SK-N-SH (cell line): Measurements from ENCODE around the gene MRPL44. TPM values are rescaled to one million over a fixed set of nuclear protein-coding genes. Genes with fewer than 3 reads are reported as not detected.

Source experiments
- CTCF ChIA-PET: fragments of 300-600, 350-600 bp; formaldehyde crosslinking; extraction: SDS; loops from one replicate; lab custom pipeline; 2021; lab: Yijun Ruan, JAX
- POLR2A ChIA-PET: fragments of 350-600 bp; sonication (Branson Sonifier 250); formaldehyde crosslinking; extraction: SDS; loops from one replicate; lab custom pipeline; 2020; ENCODE audit warnings: antibody characterized with exemption, inconsistent platforms; lab: Yijun Ruan, JAX
- DNase-seq: peaks from one replicate; pipeline ENCODE4 v3.0.0; 2012
- H2AFZ ChIP-seq: fragments of 200-600 bp; sonication (generic); 2 replicates; pipeline ENCODE4 v1.8.1; 2016; ENCODE audit warnings: antibody characterized with exemption, mild to moderate bottlenecking, low read depth
- H3F3A ChIP-seq: fragments of 200-600 bp; sonication (generic); replicated peaks from 2 replicates; pipeline ENCODE3; 2016; ENCODE audit warnings: antibody characterized with exemption, mild to moderate bottlenecking; ENCODE audit not compliant: insufficient read depth
- H3K27ac ChIP-seq, 2 experiments: fragments of 200-500 bp in 1 of 2; fragments of 200-600 bp in 1 of 2; sonication (Bioruptor generic) in 1 of 2; sonication (generic), shearing (Covaris generic) in 1 of 2; 2 replicates each; pipeline versions ENCODE4 v1.5.1 to v1.6.1; 2014 to 2016; ENCODE audit warnings: low read depth in 2 of 2, inconsistent platforms in 1 of 2, low read length in 1 of 2, mild to moderate bottlenecking in 1 of 2, mixed read lengths in 1 of 2
- H3K27me3 ChIP-seq: fragments of 200-600 bp; sonication (generic), shearing (Covaris generic); 2 replicates; pipeline ENCODE4 v1.6.1; 2016; ENCODE audit warnings: mixed run types; ENCODE audit not compliant: insufficient read depth
- H3K36me3 ChIP-seq, 2 experiments: fragments of 200-500 bp in 1 of 2; fragments of 200-600 bp in 1 of 2; sonication (Bioruptor generic) in 1 of 2; sonication (generic) in 1 of 2; replicated peaks in 1 of 2; 2 replicates each; pipeline versions ENCODE3 to v1.5.1; 2014 to 2016; ENCODE audit warnings: low read length in 1 of 2, mild to moderate bottlenecking in 1 of 2; ENCODE audit not compliant: insufficient read depth in 2 of 2, control insufficient read depth in 1 of 2
- H3K4me1 ChIP-seq, 2 experiments: fragments of 200-500 bp in 1 of 2; fragments of 200-600 bp in 1 of 2; sonication (Bioruptor generic) in 1 of 2; sonication (generic), shearing (Covaris generic) in 1 of 2; 2 replicates each; pipeline versions ENCODE4 v1.5.1 to v1.6.1; 2014 to 2016; ENCODE audit warnings: low read depth in 1 of 2, low read length in 1 of 2, mixed run types in 1 of 2; ENCODE audit not compliant: insufficient read depth in 2 of 2, control insufficient read depth in 1 of 2
- H3K4me2 ChIP-seq: fragments of 200-600 bp; sonication (generic), shearing (Covaris generic); 2 replicates; pipeline ENCODE4 v1.6.1; 2017; ENCODE audit warnings: mixed run types
- H3K4me3 ChIP-seq, 2 experiments: fragments of 200-500 bp in 1 of 2; fragments of 200-600 bp in 1 of 2; sonication (Bioruptor generic) in 1 of 2; sonication (generic), shearing (Covaris generic) in 1 of 2; 2 replicates each; pipeline versions ENCODE4 v1.5.1 to v1.8.1; 2014 to 2016; ENCODE audit warnings: low read depth in 2 of 2, inconsistent platforms in 1 of 2, low read length in 1 of 2, mild to moderate bottlenecking in 1 of 2, mixed read lengths in 1 of 2, moderate library complexity in 1 of 2
- H3K79me2 ChIP-seq: fragments of 200-600 bp; sonication (generic); 2 replicates; pipeline ENCODE4 v1.8.1; 2017; ENCODE audit warnings: mild to moderate bottlenecking; ENCODE audit not compliant: insufficient read depth
- H3K9ac ChIP-seq: fragments of 200-600 bp; sonication (generic); 2 replicates; pipeline ENCODE4 v1.6.1; 2017; ENCODE audit warnings: mixed run types
- H3K9me2 ChIP-seq: fragments of 200-600 bp; sonication (generic); 2 replicates; pipeline ENCODE4 v1.6.1; 2017; ENCODE audit warnings: mixed run types
- H3K9me3 ChIP-seq: fragments of 200-600 bp; sonication (generic); 2 replicates; pipeline ENCODE4 v1.6.1; 2017; ENCODE audit warnings: mixed run types, mild to moderate bottlenecking, moderate library complexity
- H4K20me1 ChIP-seq: fragments of 200-600 bp; sonication (generic); 2 replicates; pipeline ENCODE4 v1.6.1; 2017; ENCODE audit warnings: mild to moderate bottlenecking, mixed run types; ENCODE audit not compliant: insufficient read depth
- GABPA ChIP-seq: IDR thresholded peaks from 2 replicates; pipeline ENCODE4 v1.4.0; 2012; ENCODE audit warnings: low read depth, mild to moderate bottlenecking
- NRF1 ChIP-seq: IDR thresholded peaks from 2 replicates; pipeline ENCODE4 v1.6.1; 2012; ENCODE audit warnings: low read depth, mild to moderate bottlenecking, low read length
- PBX3 ChIP-seq: IDR thresholded peaks from 2 replicates; pipeline ENCODE4; 2012
- RCOR1 ChIP-seq: fragments of 150-350 bp; IDR thresholded peaks from 2 replicates; pipeline ENCODE4 v1.6.1; 2017; ENCODE audit warnings: antibody characterized with exemption, low read length
- RXRA ChIP-seq: IDR thresholded peaks from 2 replicates; pipeline ENCODE4 v1.4.0; 2012; ENCODE audit warnings: low read depth, mild to moderate bottlenecking, borderline replicate concordance
- SMC3 ChIP-seq: IDR thresholded peaks from 2 replicates; pipeline ENCODE4 v1.6.1; 2012; ENCODE audit warnings: low read depth, low read length, improper control_type of control experiment
- TEAD4 ChIP-seq: IDR thresholded peaks from 2 replicates; pipeline ENCODE4 v1.4.0; 2012; ENCODE audit warnings: mild to moderate bottlenecking, borderline replicate concordance; ENCODE audit not compliant: insufficient read depth
- USF2 ChIP-seq: fragments of 150-350 bp; IDR thresholded peaks from 2 replicates; pipeline ENCODE4 v1.6.1; 2017; ENCODE audit warnings: antibody characterized with exemption, low read length, low read depth, borderline replicate concordance
- ZBTB33 ChIP-seq: IDR thresholded peaks from 2 replicates; pipeline ENCODE4 v1.4.0; 2012; ENCODE audit warnings: low read depth, borderline replicate concordance
- WGBS: methylation state at CpG from one replicate; pipeline ENCODE4 v1.1.6; 2017; ENCODE audit warnings: low lambda C conversion rate; 5-methylcytosine and 5-hydroxymethylcytosine counted together
- polyA plus RNA-seq, 3 experiments: library from polyadenylated mRNA; depleted of rRNA; stranded (reverse); fragments of >200 nt; gene quantifications; 2 replicates each; pipeline ENCODE4 v1.2.3, GENCODE V29; 2012

MRPL44 gene
- polyA plus RNA-seq, 1 of the 3 experiments (the other 2 are of a cell fraction) = 12.9 TPM

- no peak overlapping the region for H3K4me3 ChIP-seq
- WGBS = 86% methylated on average over 23 of the region's 23 CpGs
- no peaks in the 10 kb centered on the region for H3K9me2 ChIP-seq
- peaks cover 24% of the 10 kb centered on the region for H4K20me1 ChIP-seq
- peaks cover 0 to 7% of the 10 kb centered on the region in 2 experiments for H3K36me3 ChIP-seq
- H3K9me3 ChIP-seq = no peaks in the 10 kb centered on the region; the same call in 1 of the 2 replicates
- ChIA-PET POLR2A (no interaction called here), CTCF (interaction anchor here (1.6 kb wide), 1 partner anchor 25 kb away, joined by 3 read pairs; no protein-coding TSS in a partner anchor)
- no peaks in the 10 kb centered on the region for H3K27me3 ChIP-seq
- no peak for TF ChIP-seq NRF1
- no peak for TF ChIP-seq GABPA
- no peak for TF ChIP-seq USF2
- no peak for TF ChIP-seq PBX3
- TF ChIP-seq TEAD4 = no peak
- no peak for TF ChIP-seq SMC3
- H3K27ac ChIP-seq = no peak overlapping the region
- peaks cover 4% of the 10 kb centered on the region for H3F3A ChIP-seq
- H3K4me1 ChIP-seq = peaks cover 9 to 12% of the 10 kb centered on the region in 2 experiments; a peak in 2 of 4 replicates
- H2AFZ ChIP-seq = no peak overlapping the region
- H3K9ac ChIP-seq = no peak overlapping the region
- H3K79me2 ChIP-seq = peaks cover 100% of the 10 kb centered on the region
- no peak overlapping the region for H3K4me2 ChIP-seq
- peak; percentile 34 for DNase-seq
Measured at GRCh38 chr2:223930103-223930976, 26.9 kb upstream of the MRPL44 start.

GRCh38 chr2:223932816-223933800, 24.2 kb upstream of the MRPL44 start:
- peaks cover 45% of the 10 kb centered on the region for H4K20me1 ChIP-seq
- H3K9me2 ChIP-seq = no peaks in the 10 kb centered on the region
- H3K9me3 ChIP-seq = no peaks in the 10 kb centered on the region
- H3K79me2 ChIP-seq = peaks cover 100% of the 10 kb centered on the region
- no peak overlapping the region for H3K9ac ChIP-seq
- peaks cover 0 to 2% of the 10 kb centered on the region in 2 experiments for H3K36me3 ChIP-seq
- POLR2A ChIA-PET = interaction anchor here (0.6 kb wide), 2 partner anchors 12 to 17 kb away, joined by 3 read pairs; partner anchors contain the start of gene WDFY1
- 61% methylated on average over 6 of the region's 6 CpGs for WGBS
- H3K4me1 ChIP-seq = peaks cover 20 to 32% of the 10 kb centered on the region in 2 experiments; a peak in 3 of 4 replicates
- CTCF ChIA-PET = interaction anchor here (0.9 to 1.1 kb wide), 2 partner anchors 61 to 1243 kb away, joined by 3 read pairs; no protein-coding TSS in a partner anchor
- peaks cover 7% of the 10 kb centered on the region for H3F3A ChIP-seq
- peak overlapping the region in 1 of 2 experiments; percentile 15; a peak in 1 of 4 replicates for H3K27ac ChIP-seq
- peak; percentile 41 for DNase-seq
- TF ChIP-seq RXRA (no peak), ZBTB33 (no peak), RCOR1 (peak; percentile 16; the same call in 1 of the 2 replicates)
- no peak overlapping the region for H3K4me3 ChIP-seq
- no peak overlapping the region for H3K4me2 ChIP-seq
- no peak overlapping the region for H2AFZ ChIP-seq
- no peaks in the 10 kb centered on the region for H3K27me3 ChIP-seq
